Progenitor cell of endocrine pancreas (in vitro differentiated cells): ENCODE measurements around the gene SYVN1. TPM values are rescaled to one million over a fixed set of nuclear protein-coding genes. Genes with fewer than 3 reads are reported as not detected.

Experiments used
- DNase-seq: peaks from one replicate; pipeline ENCODE4 v3.0.0; 2021; ENCODE audit warnings: low spot score; ENCODE audit not compliant: unreplicated experiment
- H3K27ac Mint-ChIP-seq: 2 replicates; pipeline ENCODE4 v1.8.0; 2021; ENCODE audit warnings: mild to moderate bottlenecking, moderate library complexity, mixed read lengths
- H3K27me3 Mint-ChIP-seq: 2 replicates; pipeline ENCODE4 v1.8.0; 2021; ENCODE audit warnings: mixed read lengths
- H3K36me3 Mint-ChIP-seq: 2 replicates; pipeline ENCODE4 v1.8.0; 2022; ENCODE audit warnings: mixed read lengths; ENCODE audit not compliant: insufficient read depth
- H3K4me1 Mint-ChIP-seq: 2 replicates; pipeline ENCODE4 v1.8.0; 2021; ENCODE audit warnings: low read depth, mixed read lengths
- H3K4me3 Mint-ChIP-seq: 2 replicates; pipeline ENCODE4 v1.8.0; 2021; ENCODE audit warnings: low read depth, mild to moderate bottlenecking, moderate library complexity, mixed read lengths
- H3K9me3 Mint-ChIP-seq: 2 replicates; pipeline ENCODE4 v1.8.0; 2021; ENCODE audit warnings: low read depth, mixed read lengths
- CTCF ChIP-seq: fragments of 200-600 bp; sonication (generic); IDR thresholded peaks from one replicate; pipeline ENCODE4 v1.5.0; 2021; ENCODE audit warnings: antibody characterized with exemption, mild to moderate bottlenecking; ENCODE audit not compliant: unreplicated experiment
- total RNA-seq: library from RNA; stranded (reverse); gene quantifications from 2 replicates; pipeline ENCODE4 v1.2.1, GENCODE V29; 2021

SYVN1 gene
- total RNA-seq, 1 donor from 2014 or later: 48.4 TPM

GRCh38 chr11:65132238-65132987 is 1.9 kb downstream of the SYVN1 start:
- H3K9me3 Mint-ChIP-seq: no peaks in the 10 kb centered on the region
- peak overlapping the region; percentile 98 for H3K4me3 Mint-ChIP-seq
- H3K4me1 Mint-ChIP-seq: peaks cover 20% of the 10 kb centered on the region
- peak overlapping the region; percentile 41 for H3K27ac Mint-ChIP-seq
- DNase-seq: no peak
- no peaks in the 10 kb centered on the region for H3K27me3 Mint-ChIP-seq
- TF ChIP-seq CTCF: no peak
- H3K36me3 Mint-ChIP-seq: peaks cover 4% of the 10 kb centered on the region

- peaks cover 20% of the 10 kb centered on the region for H3K4me1 Mint-ChIP-seq
Measured at GRCh38 chr11:65131895-65132237, 2.5 kb downstream of the SYVN1 start.

GRCh38 chr11:65131417-65131776 is 2.9 kb downstream of the SYVN1 start:
- Mint-ChIP-seq H3K27ac (no peak overlapping the region), H3K27me3 (no peaks in the 10 kb centered on the region), H3K36me3 (peaks cover 4% of the 10 kb centered on the region), H3K4me3 (no peak overlapping the region), H3K9me3 (no peaks in the 10 kb centered on the region), H3K4me1 (peaks cover 20% of the 10 kb centered on the region)
- no peak for TF ChIP-seq CTCF
- no peak for DNase-seq

More at GRCh38 chr11:65131895-65132237, 2.5 kb downstream of the SYVN1 start:
- Mint-ChIP-seq H3K4me3 (no peak overlapping the region), H3K9me3 (no peaks in the 10 kb centered on the region), H3K36me3 (peaks cover 4% of the 10 kb centered on the region), H3K27me3 (no peaks in the 10 kb centered on the region), H3K27ac (no peak overlapping the region)
- DNase-seq: no peak
- no peak for TF ChIP-seq CTCF

- no peak overlapping the region for H3K27ac Mint-ChIP-seq
- H3K4me1 Mint-ChIP-seq: peaks cover 16% of the 10 kb centered on the region
- H3K9me3 Mint-ChIP-seq: no peaks in the 10 kb centered on the region
- no peak for TF ChIP-seq CTCF
- H3K36me3 Mint-ChIP-seq: peaks cover 4% of the 10 kb centered on the region
- H3K4me3 Mint-ChIP-seq: no peak overlapping the region
- no peak for DNase-seq
- H3K27me3 Mint-ChIP-seq: no peaks in the 10 kb centered on the region
Measured at GRCh38 chr11:65130631-65131416, 3.5 kb downstream of the SYVN1 start.

- no peaks in the 10 kb centered on the region for H3K9me3 Mint-ChIP-seq
- no peaks in the 10 kb centered on the region for H3K27me3 Mint-ChIP-seq
- TF ChIP-seq CTCF: no peak
- no peak overlapping the region for H3K27ac Mint-ChIP-seq
- peaks cover 11% of the 10 kb centered on the region for H3K4me1 Mint-ChIP-seq
- DNase-seq: no peak
- peaks cover 4% of the 10 kb centered on the region for H3K36me3 Mint-ChIP-seq
- no peak overlapping the region for H3K4me3 Mint-ChIP-seq
Measured at GRCh38 chr11:65129649-65130441, 4.5 kb downstream of the SYVN1 start.
